Thymus (tissue), 11 donors: ENCODE measurements around the gene LYZL1. TPM values are rescaled to one million over a fixed set of nuclear protein-coding genes. Genes with fewer than 3 reads are reported as not detected.

Experiments used
- DNase-seq, 9 donors: peaks; one replicate each; pipeline ENCODE4 v3.0.0-alpha.2; 2013; ENCODE audit warnings: low spot score in 9 of 9, low read depth in 6 of 9, missing footprints in 1 of 9
- H3K27ac ChIP-seq, 2 donors: one replicate each; pipeline ENCODE4 v1.5.1; 2013; ENCODE audit warnings: control low read depth in 1 of 2, low read depth in 1 of 2, low read length in 1 of 2, mild to moderate bottlenecking in 1 of 2, moderate library complexity in 1 of 2
- H3K27me3 ChIP-seq, 2 donors: one replicate each; pipeline ENCODE4 v1.5.1; 2013; ENCODE audit warnings: low read length in 1 of 2; ENCODE audit not compliant: control insufficient read depth in 2 of 2, insufficient read depth in 1 of 2
- H3K36me3 ChIP-seq, 2 donors: one replicate each; pipeline ENCODE4 v1.5.1; 2013; ENCODE audit warnings: low read length in 1 of 2, mild to moderate bottlenecking in 1 of 2, moderate library complexity in 1 of 2; ENCODE audit not compliant: control insufficient read depth in 2 of 2, insufficient read depth in 2 of 2
- H3K4me1 ChIP-seq, 2 donors: one replicate each; pipeline ENCODE4 v1.5.1; 2013; ENCODE audit warnings: low read length in 2 of 2; ENCODE audit not compliant: control insufficient read depth in 2 of 2, insufficient read depth in 2 of 2
- H3K4me3 ChIP-seq, 2 donors: one replicate each; pipeline ENCODE4 v1.5.1; 2013; ENCODE audit warnings: low read length in 2 of 2, control low read depth in 1 of 2, mild to moderate bottlenecking in 1 of 2
- H3K9me3 ChIP-seq, 2 donors: one replicate each; pipeline ENCODE4 v1.5.1; 2013; ENCODE audit warnings: low read length in 1 of 2, mild to moderate bottlenecking in 1 of 2; ENCODE audit not compliant: control insufficient read depth in 2 of 2, insufficient read depth in 1 of 2
- WGBS: extraction: QIAGEN DNeasy Blood & Tissue Kit; methylation state at CpG from one replicate; pipeline ENCODE4 v1.1.7; 2013; 5-methylcytosine and 5-hydroxymethylcytosine counted together
- polyA plus RNA-seq: library from polyadenylated mRNA; stranded (reverse); fragments of 200-250 nt; gene quantifications from one replicate; pipeline ENCODE4 v1.2.3, GENCODE V29; 2013
- total RNA-seq: library from RNA; stranded (reverse); fragments of 120-200 nt; gene quantifications from one replicate; pipeline ENCODE4 v1.2.4, GENCODE V29; 2013
- donor health status: healthy.

LYZL1 gene
- total and polyA plus RNA-seq, 2 donors = not detected

DNA sequence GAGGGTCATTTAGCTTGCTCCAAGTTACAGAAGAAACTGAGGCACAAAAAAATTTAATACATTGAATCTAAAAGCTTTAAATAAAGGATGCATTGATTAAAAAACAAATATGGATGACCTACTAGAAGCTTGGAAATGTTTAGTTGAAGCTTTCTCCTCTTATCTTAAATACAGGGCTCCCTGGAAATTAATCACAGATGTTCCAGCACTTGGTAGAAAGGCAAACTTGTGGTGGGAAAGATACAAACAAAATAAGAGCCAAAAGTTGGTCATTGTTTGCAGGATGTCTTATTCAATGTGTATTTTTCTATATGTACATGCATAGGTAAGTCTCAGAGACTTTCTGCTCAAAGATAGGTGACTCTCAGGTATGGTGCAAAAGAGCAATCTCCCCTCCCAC lies 40.7 kb upstream of the LYZL1 start:
- DNase-seq = no peak
- H3K4me3 ChIP-seq = no peak overlapping the region
- H3K9me3 ChIP-seq = no peaks in the 10 kb centered on the region
- no peaks in the 10 kb centered on the region for H3K4me1 ChIP-seq
- no peak overlapping the region for H3K27ac ChIP-seq
- H3K36me3 ChIP-seq = no peaks in the 10 kb centered on the region
- no peaks in the 10 kb centered on the region for H3K27me3 ChIP-seq

DNA sequence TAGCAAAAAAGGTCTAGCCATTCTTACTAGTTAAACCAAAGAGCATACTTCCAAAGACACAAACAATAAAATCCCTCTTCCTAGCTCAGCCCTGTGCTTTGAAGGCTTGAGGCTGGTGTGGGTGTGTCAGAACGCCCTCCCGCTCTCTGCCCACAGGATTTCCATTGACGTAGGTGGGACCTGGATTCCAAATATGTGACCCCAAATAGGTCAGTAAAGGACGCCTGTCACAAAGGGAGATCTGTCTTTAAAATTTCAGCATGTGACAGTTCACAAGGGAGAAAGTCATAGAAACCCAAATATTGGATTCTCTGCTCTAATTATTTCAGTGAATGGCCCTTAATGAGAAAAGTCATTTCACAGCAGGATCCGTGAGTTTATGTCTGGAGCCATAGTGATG lies 39.9 kb upstream of the LYZL1 start:
- DNase-seq = no peak
- no peak overlapping the region for H3K27ac ChIP-seq
- no peaks in the 10 kb centered on the region for H3K9me3 ChIP-seq
- 94% methylated on average over 5 of the region's 5 CpGs for WGBS
- no peaks in the 10 kb centered on the region for H3K4me1 ChIP-seq
- no peaks in the 10 kb centered on the region for H3K36me3 ChIP-seq
- no peak overlapping the region for H3K4me3 ChIP-seq
- H3K27me3 ChIP-seq = no peaks in the 10 kb centered on the region

DNA sequence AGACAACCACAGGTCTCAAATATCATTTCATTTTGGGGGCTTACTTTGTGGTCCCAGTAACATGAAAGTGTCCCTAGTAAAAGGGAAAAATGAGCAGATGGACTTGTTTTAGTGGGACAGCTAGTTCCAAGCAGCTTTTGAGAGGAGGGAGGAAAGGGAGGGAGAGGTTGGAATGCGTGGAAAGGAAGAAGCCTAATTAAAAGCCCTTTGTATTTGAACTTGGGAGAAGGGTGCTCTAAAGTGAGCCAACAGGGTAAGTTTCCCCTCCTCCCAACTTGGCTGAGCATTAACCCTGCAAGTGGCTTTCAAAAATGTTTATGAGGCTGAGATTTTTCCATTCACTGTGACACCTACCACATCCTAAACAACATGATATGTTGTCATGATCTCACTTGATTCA lies 38.8 kb upstream of the LYZL1 start:
- no peaks in the 10 kb centered on the region for H3K36me3 ChIP-seq
- no peak overlapping the region for H3K4me3 ChIP-seq
- H3K27ac ChIP-seq = no peak overlapping the region
- H3K27me3 ChIP-seq = peaks cover 0 to 4% of the 10 kb centered on the region in 2 donors
- H3K4me1 ChIP-seq = peaks cover 0 to 2% of the 10 kb centered on the region in 2 donors
- no peak for DNase-seq
- WGBS = 84% methylated on average over 1 of the region's 1 CpG
- no peaks in the 10 kb centered on the region for H3K9me3 ChIP-seq

DNA sequence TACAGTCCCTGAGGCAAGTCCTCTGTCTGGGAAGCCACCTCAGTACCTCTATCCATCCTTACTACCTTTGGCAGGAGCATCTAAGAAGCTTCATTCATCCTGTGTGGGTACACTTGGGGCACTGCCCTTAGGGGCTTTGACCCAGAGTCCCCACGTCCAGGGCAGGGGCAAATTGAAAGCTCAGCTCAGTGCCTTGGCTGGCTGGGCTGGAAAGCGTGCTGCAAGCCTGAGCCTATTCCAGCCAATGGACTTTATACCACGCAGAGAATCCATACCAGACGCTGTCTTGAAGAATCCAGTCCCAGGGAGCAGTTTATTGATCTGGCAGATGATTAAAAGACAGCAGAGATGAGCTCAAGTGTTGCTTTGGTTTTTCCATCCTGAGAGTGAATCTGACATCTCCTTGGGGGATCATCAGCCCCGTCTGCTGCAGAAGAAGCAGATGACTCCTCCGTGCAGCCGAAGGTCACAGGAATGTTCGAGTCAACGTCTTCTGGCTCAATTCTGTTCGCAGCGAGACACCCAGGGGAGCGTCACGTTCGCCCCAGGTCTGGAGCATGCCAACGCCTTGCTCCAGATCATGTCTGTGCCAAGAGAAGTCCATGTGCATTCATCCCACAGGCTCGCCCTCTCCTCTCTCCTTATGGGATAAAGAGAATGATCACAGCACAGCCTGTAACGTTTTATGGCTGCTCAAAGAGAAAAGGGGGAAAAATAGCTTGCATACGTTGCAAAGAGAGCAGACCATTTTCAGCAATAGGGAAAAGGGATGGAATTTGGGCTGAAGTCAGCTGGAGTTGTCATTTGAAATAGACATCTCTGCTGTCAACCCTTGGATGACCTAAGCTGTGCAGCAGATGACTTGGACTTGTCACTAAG lies 35.8 kb upstream of the LYZL1 start:
- no peaks in the 10 kb centered on the region for H3K9me3 ChIP-seq
- H3K27ac ChIP-seq = no peak overlapping the region
- peaks cover 0 to 4% of the 10 kb centered on the region in 2 donors for H3K27me3 ChIP-seq
- DNase-seq = no peak
- WGBS = 86% methylated on average over 18 of the region's 18 CpGs
- peaks cover 0 to 2% of the 10 kb centered on the region in 2 donors for H3K4me1 ChIP-seq
- no peak overlapping the region for H3K4me3 ChIP-seq
- H3K36me3 ChIP-seq = no peaks in the 10 kb centered on the region

DNA sequence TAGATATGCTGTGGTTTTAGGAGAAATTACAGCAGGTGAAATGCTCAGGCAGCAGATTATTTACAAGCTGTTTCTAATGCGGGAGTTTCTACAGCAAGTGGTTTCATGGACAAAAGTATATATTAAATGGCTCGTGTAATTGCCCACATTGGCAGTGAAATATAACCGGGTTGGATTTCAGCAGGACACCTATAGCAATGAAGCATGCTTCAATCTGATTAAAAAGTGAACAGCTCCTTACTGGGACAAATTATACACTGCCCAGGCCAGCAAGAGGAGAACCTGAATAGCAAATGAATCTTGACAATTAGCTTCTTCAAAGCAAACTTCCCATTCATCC lies 35.2 kb upstream of the LYZL1 start:
- Histone ChIP-seq H3K4me1 (peaks cover 0 to 2% of the 10 kb centered on the region in 2 donors), H3K27me3 (peaks cover 0 to 4% of the 10 kb centered on the region in 2 donors), H3K36me3 (no peaks in the 10 kb centered on the region), H3K9me3 (no peaks in the 10 kb centered on the region), H3K4me3 (no peak overlapping the region), H3K27ac (no peak overlapping the region)
- no peak for DNase-seq
- WGBS = 91% methylated on average over 3 of the region's 3 CpGs

DNA sequence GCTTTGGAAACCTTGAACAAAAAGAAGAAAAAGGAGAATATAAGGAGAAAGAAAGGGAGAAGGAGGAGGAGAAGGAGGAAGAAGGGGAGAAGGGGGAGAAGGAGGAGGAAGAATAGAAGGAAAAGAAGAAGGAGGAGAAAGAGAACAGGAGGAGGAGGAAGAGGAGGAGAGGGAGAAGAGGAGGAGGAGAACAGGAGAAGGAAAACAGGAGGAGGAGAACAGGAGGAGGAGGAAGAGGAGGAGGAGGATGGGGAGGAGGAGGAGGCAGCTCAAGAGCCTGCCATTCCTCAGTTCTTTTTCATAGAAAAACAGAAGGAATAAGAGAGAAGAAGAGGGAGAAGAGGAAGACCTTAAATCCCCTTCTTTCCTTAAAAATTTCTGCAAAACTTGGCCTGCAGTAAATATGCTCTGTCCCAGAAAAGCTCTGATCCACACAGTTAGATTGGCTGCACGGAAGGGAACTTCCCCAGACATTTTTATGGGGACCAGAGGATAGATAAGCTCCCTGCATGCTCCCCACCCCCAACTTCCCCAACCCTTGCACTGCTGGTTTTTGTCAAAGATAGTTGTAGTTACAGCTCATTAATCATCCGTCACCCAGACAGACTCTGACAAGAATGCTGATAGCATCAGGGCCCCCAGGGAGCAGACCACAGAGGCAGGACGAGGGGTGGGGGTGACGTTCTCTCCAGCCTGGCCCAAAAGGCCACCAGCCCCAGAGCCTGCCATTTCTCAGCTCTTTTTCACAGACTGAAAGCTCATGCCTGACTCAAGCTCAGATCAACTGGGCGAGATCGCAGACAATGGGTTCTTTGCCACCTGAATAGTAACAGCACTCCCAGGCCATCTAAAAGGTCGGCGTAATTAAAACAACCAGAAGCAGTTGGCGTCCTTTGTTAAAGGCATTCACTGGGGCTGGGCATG lies 34.5 kb upstream of the LYZL1 start:
- peaks cover 0 to 4% of the 10 kb centered on the region in 2 donors for H3K27me3 ChIP-seq

DNA sequence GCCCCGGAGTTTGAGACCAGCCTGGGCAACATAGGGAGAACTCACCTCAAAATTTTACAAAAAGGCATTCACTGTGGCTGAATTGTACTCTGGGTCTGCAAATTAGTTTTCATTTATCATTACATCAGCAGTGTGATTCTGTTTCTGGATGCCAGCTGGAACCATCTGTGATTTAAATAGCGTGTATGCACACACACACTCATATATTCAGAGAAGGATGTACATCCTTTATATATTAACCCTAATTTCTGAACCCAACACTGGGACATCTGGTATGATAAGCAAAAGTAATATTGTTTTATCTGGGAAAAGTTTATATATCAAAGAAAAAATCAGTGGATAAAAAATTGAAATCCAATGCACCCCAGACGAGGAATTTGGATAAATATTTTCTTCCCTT lies 33.8 kb upstream of the LYZL1 start:
- peaks cover 0 to 4% of the 10 kb centered on the region in 2 donors for H3K27me3 ChIP-seq
- WGBS = 84% methylated on average over 3 of the region's 3 CpGs
- H3K9me3 ChIP-seq = no peaks in the 10 kb centered on the region
- peaks cover 0 to 2% of the 10 kb centered on the region in 2 donors for H3K4me1 ChIP-seq
- H3K4me3 ChIP-seq = no peak overlapping the region
- no peaks in the 10 kb centered on the region for H3K36me3 ChIP-seq
- no peak for DNase-seq
- no peak overlapping the region for H3K27ac ChIP-seq

More for the DNA sequence above, 34.5 kb upstream of the LYZL1 start:
- no peak overlapping the region for H3K27ac ChIP-seq
- WGBS = 34% methylated on average over 9 of the region's 9 CpGs
- no peak for DNase-seq
- no peaks in the 10 kb centered on the region for H3K9me3 ChIP-seq
- H3K4me1 ChIP-seq = peaks cover 0 to 2% of the 10 kb centered on the region in 2 donors
- H3K4me3 ChIP-seq = no peak overlapping the region
- no peaks in the 10 kb centered on the region for H3K36me3 ChIP-seq

DNA sequence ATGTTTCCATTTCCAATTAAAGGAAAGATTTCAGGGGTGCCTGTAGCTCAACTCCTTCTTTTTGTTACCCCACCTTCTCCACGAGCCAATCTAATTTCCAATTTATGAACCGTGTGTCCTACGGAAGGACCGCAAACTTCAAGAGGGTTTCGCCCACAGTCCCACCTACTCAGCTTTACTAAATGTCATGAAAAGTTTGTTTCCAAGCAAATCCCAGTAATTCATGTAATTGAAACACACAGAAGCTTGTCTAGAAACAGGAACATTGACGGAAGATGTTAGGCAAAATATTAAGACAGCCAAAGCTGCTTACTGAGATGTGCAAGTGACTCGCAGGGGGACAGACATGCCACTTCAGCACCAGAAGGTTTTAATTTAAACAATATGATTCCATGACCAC lies 32.9 kb upstream of the LYZL1 start:
- Histone ChIP-seq H3K36me3 (no peaks in the 10 kb centered on the region), H3K4me3 (no peak overlapping the region), H3K4me1 (peaks cover 0 to 2% of the 10 kb centered on the region in 2 donors), H3K27me3 (peaks cover 0 to 4% of the 10 kb centered on the region in 2 donors), H3K27ac (no peak overlapping the region), H3K9me3 (no peaks in the 10 kb centered on the region)
- WGBS = 92% methylated on average over 7 of the region's 7 CpGs
- no peak for DNase-seq

DNA sequence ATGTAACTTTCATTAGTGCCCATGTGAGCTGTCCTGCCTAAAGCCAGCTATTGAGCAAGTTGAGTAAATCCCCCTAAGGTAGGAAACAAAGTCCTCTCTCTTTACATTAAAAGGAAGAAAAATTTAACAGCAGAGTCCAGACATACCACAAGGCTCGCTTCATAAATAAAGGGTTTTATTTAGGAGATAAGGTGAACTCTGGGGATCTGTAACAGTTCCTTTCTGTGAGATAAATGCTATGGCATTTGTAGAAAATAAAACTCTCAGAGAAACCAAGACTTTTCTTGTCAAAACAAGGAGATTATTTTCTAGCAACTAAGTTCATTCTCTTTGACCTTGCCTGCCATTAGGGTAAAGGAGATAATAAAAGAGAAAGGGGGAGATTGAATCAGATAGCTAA lies 32.3 kb upstream of the LYZL1 start:
- Histone ChIP-seq H3K36me3 (no peaks in the 10 kb centered on the region), H3K4me1 (peaks cover 0 to 2% of the 10 kb centered on the region in 2 donors), H3K4me3 (no peak overlapping the region), H3K9me3 (no peaks in the 10 kb centered on the region), H3K27ac (no peak overlapping the region), H3K27me3 (peaks cover 0 to 4% of the 10 kb centered on the region in 2 donors)
- 95% methylated on average over 1 of the region's 1 CpG for WGBS
- DNase-seq = no peak
